ENCODE measurements around the gene LDHD.
"Not testable (repeated sequence)": the region's sequence is repeated elsewhere in the genome, so short reads cannot be mapped to it uniquely, and the experiment has no call there.

Gene LDHD

DNA sequence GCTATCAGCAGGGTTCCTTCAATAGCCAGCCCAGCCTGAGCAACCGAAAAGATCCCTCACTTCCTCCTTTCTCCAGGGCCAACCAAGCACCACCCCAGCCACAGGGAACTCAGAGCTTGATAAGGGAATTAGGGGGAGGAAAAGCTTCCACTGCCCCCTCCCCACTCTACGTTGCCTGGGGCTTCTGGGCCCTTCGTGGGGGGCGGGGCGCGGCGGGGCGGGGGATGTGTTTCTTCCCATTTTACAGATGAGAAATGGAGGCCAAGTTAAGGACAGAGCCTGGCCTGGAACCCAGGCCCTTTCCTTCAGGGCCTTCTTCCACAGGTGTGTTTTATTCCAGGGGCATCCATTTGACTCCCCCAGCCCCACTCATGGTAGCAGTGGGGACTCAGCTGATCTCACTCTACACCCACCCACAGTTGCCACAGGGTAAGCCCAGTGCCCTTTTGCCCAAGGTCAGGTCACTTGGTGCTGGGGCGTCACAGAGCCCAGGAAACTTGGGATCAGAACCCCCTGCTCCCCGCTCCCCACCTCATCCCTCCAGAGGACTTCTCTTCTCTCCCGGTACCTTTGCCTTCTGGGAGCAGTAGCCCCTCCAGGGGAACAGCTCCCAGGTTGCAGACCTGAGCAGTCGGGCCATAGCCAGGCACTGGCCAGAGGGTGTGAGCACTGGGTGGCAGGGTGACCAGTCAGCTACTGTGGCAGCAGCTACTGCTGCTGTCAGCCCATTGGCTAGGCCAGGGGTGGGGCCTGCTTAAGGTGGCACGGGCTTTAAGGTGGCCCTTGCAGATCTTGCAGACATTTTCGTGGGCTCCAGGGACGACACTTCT lies at the start of gene LDHD:
LDHD (minus strand) TSS at position 700 of the 830 bp plus-strand sequence; CDS start at position 640, 60 bp downstream.
- DNase-seq = no peak

DNA sequence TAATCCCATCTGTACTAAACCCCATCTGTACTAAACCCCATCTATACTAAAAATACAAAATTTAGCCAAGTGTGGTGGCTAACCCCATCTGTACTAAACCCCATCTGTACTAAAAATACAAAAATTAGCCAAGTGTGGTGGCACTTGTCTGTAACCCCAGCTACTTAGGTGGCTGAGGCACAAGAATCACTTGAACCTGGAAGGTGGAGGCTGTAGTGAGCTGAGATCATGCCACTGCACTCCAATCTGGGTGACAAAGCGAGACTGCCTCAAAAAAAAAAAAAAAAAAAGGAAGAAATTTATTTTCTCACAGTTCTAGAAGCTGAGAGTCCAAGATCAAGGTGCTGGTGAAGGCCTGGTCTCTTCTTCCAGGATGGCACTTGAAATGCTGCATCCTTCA lies 43.8 kb upstream of the LDHD start:
- DNase-seq = no peak

DNA sequence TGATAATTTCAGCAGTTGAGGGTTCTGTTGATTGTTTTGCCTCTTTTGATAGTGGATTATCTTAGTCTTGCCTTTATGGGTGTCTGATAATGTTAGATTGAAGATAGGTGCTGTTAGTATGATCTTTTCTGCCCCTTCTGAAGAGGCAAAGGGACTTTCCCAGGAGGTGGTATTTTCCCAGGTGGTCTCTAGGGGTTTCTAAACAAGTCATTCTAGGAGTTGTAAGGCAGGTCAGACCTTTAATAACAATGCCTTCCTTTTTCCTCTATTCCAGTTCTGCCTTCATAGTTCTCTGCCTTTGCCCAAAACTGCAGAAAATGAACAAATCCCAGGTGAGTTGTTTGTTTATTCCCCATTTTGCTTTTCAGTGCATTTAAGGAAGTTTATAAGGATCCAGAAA lies 36.1 kb upstream of the LDHD start:
- no peak for DNase-seq

DNA sequence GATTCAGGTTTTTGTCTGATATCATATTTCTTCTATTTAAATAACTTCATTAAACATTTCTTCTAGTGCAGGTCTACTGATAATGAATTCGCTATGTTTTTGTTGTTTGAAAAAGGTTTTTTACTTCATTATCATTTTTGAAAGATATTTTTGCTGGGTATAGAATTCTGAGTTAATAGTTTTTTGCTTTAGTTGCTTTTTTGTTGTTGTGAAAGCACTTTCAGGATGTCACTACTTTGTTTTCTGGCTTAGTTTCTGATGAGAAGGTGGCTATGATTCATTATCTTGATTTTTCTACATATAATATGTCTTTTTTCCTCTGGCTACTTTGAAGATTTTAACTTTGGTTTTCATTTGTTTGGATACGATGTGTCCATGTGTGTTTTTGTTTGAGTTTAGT lies 35.2 kb upstream of the LDHD start:
- no peak for DNase-seq

DNA sequence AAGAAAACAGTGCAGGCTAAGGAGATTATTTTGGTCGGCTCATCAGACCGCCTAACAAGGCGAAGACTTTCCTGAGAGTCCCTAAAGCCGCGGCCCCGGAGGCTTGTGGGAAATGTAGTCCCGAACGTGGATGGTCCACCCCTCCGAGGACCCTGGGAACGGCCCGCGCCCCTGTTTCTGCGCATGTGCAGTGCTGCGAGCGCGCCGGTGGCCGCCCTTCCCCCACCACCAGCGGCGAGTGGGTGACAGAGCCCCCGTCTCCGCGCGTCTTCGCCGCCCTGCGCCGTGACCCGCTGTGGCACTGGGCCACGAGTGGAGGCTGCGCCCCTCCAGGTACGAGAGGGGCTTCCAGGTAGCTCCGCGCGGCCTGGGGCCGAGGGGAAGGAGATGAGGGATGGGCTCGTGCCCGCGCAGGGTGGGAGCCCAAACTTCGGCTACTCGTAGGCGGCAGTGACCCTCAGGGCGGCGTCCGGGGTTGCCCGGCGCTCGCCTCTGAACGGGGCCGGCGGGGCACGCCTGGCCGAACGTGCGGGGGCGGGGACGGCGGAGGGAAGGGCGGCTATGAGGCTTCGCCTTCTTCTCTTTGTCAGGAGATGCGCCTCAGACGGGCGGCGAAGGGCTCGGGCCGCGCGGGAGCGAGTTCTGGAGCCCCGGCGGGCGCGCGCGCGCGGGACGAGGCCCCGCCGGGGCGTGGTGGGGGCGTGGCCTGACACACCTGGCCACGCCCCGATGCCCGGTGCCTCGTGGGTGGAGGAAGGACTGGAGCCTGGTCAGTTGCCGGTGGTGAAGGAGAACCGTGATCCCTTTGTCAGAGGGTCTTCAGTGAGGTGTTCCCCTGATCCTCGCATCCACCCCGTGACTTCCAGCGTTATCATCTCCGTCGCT lies 32.0 kb upstream of the LDHD start, which contains the start of gene ZFP1:
ZFP1 (plus strand) TSS at position 214 of the 885 bp plus-strand sequence. CDS start 4,428 bp downstream, outside the sequence.
- DNase-seq = peak; percentile 95

DNA sequence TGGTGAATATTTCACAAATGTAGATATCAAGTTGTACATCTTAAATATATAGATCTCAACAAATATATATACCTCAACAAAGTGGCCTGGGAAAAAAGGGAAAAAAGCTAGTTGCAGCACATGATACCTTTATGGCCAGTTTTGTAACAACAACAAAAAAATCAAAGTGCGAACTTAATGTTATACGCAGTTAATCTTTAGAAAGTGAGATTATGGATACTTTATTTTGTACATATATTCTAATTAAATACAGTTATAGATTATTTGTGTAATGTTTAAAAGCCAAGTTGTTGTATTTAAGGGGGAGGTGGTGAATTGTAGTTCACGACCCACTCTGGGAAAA lies 31.4 kb upstream of the LDHD start:
- DNase-seq = no peak

DNA sequence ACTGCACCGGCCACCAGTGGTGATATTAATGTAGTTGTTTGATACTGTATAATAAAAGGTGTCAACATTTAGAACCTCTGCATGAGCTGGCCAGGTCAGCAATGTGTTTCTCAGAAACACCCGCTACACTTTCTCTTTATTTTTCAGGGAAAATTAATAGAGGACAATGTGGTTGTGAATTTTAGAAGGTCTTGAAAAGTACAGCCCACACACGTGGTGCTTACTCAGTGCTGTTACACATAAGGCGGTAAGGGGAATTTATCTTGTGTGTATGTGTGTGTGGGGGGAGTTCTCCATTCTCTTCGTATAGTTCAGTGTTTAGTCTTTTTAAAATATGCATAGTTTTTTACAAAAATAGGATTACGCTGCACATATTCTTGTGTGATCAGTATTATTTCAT lies 27.4 kb upstream of the LDHD start:
- DNase-seq = no peak

DNA sequence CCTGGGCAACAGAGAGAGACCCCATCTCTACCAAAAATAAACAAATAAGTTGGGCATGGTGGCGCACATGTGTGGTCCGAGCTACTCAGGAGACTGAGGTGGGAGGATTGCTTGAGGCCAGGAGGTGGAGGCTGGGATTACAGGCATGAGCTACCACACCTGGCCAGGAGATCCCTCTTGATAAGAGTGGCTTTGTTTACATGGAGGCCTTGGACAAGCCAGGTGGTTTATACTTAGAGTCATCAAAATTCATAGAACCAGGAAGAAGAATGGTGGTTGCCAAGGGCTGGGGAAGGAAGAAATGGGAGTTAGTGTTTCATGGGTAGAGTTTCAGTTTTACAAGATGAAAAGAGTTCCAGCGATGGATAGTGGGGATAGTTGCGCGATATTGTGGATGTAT lies 22.9 kb upstream of the LDHD start:
- no peak for DNase-seq

DNA sequence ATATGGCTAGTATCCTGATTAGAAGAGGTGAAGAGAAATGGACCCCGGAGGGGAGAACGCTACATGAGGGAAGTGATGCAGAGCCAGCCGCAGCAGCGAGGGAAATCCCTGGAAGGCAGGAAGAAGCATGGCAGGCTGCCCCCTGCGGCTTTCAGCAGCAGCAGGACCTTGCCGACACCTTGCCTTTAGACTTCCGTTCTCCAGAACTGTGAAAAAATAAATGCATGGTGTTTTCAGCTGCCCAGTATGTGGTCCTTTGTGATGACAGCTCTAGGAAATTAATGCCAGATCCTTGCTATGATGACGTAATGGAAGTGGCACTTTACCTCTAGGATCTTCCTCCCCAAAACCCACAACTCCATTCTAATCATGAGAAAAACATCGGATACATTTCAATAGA lies 22.1 kb upstream of the LDHD start:
- DNase-seq = no peak

DNA sequence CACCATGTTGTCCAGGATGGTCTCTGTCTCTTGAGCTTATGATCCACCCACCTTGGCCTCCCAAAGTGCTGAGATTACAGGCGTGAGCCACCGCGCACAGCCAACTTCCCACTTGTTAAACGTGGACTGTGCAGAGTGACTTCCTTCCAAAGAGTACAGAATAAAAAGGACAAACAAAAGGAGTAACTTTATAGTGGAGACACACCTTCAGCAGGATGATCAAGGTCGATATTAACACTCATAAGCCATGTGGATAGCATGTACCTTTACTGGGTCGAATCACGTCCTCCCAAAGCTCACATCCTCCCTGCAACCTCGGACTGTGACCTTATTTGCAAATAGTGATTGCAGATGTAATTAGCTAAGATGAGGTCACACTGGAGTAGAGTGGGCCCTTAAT lies 21.7 kb upstream of the LDHD start:
- DNase-seq = no peak

DNA sequence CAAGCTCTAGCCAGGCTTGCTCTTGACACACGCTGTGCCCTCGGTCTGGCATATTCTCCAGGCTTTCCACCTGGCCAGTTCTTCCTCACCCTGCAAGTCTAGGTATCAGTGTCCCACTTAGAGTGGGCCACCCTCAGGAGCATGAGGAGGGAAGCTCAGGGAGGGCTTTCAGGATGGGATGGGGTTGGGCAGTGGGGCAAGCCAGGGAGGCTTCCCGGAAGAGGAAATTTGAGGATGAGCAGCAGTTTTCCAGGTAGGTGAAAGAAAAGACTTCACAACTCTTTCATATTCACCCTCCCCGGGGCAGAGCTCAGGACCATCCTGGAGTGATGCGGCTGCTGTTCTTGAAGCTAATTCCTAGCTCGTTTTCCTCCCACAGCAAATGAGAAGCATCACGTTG lies 14.5 kb upstream of the LDHD start:
- DNase-seq = no peak

DNA sequence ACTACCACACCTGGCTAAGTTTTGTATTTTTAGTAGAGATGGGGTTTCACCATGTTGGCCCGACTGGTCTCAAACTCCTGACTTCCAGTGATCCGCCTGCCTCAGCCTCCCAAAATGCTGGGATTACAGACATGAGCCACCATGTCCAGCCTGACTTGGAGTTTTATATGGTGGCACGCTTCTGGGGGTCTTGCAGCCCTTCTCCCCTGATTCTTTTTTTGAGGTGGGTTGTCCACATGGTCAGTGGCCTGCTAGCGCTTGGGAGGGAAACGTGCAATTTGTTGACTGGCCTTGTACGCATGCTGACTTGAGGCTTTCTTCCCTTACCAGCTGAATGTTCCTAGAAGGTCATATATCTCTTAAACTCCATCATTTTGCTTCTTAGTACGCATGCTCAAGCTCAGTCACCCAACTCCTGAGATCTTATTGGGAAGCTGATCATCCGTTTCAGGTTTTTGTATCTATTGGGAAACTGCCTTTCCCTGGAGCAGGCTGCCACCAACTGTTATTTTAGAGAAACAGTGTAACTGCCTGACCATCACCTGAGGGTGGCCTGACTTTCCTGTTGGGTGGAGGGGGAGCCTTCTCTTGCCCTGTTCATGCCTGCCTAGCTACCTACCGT lies 13.7 kb upstream of the LDHD start:
- no peak for DNase-seq

DNA sequence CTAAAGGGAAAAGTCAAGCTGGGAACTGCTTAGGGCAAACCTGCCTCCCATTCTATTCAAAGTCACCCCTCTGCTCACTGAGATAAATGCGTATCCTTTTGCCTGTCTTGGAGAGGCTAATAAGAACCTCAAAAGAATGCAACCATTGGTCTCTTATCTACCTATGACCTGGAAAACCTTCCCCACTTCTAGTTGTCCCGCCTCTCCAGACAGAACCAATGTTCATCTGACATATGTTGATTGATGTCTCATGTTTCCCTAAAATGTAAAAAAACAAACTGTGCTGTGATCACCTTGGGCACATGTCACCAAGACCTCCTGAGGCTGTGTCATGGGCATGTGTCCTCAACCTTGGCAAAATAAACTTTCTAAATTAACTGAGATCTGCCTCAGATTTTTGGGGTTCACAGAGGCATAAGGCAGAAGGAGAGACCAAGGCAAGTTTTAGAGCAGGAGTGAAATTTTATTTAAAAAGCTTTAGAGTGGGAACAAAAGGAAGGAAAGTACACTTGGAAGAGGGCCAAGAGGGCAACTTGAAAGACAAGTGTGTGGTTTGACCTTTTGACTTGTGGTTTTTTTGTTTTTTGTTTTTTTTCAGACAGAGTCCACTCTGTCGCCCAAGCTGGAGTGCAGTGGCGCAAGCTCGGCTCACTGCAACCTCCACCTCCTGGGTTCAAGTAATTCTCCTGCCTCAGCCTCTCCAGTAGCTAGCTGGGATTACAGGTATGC lies 13.0 kb upstream of the LDHD start:
- not testable (repeated sequence) for DNase-seq

DNA sequence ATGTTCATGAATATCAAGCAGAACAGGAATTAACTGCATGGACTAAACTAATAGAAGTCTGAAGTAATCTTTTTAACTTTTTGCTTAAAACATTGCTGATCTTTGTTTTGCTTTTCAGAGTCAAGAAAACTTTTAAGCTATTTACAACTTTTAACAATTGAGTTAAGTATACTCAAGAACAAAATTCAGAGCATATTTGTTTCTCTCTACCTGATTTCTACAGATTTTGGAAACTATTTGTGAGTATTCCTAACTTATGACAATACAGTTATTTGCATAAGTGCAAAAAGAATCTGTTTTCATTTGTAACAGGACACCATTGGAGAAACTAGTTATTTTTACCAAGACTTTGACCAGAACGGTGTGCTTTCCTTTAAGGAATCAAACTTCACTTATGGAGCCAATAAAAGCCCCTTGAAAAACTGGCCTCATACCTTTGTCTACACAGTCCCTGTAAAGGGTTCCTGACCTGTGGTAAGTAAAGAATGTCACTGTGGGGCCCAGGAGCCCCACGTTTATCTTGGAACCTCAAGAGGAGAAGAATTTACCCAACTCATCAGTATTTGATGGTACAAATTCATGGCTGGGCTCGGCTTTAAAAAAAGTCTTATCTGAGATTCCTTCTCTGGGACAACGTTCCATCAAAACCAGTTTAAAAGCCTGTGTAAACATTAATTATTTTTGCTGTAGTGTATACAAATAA lies 11.3 kb upstream of the LDHD start:
- DNase-seq = no peak

DNA sequence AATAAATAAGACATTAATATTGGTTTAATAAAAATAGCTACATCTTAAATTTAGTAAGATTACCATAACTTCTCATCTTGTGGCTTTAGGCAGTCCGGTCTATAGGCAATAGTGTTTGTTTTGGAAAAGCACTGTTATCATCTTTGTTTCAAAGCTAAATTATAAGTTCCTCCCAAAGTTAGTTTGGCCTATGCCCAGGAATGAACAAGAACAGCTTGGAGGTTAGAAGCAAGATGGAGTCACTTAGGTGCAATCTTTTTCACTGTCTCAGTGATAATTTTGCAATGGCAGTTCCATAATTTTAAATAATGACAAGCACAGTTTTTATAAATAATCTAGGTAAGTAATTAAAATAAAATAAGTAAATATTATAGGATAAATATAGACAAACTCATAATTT lies 6.0 kb upstream of the LDHD start:
- no peak for DNase-seq

DNA sequence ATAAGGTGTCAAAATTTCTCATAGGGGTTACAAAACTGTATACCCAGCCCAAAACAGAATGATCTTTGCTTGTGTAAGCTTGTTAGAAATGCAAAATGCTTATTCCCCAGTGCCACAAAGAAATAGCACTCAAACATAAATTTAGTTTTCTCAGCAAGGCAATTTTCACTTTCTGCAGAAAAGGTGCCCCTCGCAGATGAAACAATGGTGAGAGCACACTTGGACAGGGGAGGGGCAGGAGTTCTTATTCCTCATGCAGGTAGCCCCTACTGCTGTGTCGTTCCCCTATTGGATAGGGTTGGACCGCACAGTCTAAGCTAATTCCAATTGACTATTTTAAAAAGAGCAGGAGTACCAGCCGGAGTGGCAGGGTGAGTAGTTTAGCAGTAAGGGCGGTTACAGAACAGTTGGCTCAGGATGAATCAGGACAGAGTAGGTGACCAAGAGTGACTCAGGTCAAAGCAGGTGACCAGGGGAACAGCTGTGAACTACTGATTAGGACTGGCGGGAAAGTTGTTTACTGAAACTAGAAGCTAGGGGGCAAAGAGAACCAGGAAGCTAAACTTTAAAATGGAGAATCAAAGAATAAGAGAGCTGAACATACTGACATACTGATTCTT lies 5.5 kb upstream of the LDHD start:
- DNase-seq = no peak

DNA sequence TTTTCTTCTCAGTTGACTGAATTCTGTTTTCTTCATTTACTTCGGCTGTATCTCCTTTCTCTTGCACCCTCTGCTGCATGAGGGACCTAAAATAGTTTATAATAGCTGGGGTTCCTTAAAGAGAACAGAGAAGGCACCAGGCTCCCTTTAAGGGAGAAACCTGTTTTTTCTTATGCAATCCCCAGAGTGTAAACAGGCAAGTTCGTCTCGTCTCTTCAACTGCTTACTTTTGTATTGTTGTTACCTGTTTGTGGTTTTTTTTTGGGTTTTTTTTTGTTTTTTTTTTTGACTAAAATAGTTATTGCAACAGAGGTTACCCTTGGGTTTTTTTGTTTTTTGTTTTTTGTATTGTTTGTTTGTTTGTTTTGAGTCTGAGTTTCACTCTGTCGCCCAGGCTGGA lies 3.7 kb upstream of the LDHD start:
- DNase-seq = no peak

DNA sequence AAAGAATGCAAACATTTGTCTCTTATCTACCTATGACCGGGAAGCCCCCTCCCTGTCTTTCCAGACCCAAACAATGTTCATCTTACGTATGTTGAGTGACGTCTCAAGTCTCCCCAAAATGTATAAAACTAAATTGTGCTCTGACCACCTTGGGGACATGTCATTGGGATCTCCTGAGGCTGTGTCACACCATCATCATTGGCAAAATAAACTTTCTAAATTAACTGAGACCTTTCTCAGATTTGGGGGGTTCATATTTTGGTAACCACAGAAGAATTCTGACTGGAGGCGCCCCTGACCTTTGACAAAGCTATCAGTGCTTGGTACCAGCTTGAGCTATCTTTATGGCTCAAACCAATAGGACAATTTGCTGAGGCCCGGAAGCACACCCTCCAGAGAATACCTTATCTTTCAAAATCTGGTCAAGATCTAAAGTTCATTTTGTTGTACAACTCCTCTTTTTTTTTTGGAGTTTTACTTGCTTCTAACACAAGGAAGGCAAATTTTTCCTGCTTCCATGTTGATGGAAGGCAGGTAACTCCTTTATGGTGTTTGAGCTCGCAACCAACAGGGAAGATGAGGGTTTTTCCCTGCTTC lies 2.5 kb upstream of the LDHD start:
- DNase-seq = no peak

DNA sequence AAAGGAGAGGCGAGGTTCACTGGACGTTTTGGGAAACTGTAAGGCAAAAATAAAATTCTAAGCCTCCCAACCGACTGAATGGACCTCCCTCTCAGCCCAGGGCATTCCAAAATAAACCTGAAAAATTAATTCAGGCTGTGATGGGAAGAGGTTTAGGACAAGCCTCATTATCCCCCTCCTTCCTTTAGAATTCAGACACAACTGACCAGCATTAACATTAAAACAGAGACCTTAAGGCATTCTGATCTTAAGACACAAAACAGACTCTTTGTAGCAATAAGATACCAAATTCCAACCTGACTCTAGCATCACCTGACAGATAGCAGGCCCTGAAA lies 298 bp upstream of the LDHD start:
- DNase-seq = no peak

DNA sequence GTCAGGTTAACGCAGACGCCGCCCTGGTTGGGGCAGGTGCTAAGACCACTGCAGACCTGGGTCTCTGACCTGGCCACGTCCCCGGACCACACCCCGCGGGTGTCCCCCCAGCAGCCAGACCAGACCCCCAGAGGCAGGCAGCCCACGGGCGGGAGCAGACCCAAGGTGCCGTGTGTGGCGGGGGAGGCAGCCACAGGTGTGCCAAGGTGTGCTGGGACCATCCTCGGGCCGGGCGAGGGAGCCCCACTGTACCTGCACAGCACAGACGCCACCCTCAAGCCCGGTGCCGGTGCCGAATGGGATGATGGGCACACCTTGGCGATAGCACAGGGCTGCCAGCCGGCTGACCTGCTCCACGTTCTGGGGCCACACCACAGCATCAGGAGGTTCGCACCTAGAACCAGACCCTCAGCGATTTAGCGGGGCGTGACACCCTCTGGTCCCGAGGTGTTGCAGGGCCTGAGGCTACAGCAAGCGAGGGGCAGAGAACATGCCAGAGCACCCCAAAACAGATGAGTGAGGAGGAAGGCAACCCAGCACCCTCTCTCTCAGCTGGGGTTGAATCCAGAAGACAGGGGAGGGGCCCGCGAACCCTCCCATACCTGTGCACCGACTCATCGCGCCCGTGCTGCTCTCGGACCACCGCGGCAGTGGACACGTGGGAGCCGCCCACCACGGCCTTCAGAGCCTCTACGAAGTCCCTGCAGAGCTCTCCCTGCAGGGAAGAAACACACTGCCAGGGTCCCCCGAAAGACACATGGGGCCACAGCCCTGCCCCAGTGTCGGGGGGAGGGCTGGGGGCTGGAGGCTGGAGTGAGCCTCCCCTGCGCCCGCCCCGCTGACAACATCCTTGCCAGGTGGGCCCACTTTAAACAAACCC lies 1.4 kb downstream of the LDHD start:
- DNase-seq = no peak
